ENCODE data around the gene DHRS9. TPM values are rescaled to one million over a fixed set of nuclear protein-coding genes. Genes with fewer than 3 reads are reported as not detected.
"Not testable (repeated sequence)": the region's sequence is repeated elsewhere in the genome, so short reads cannot be mapped to it uniquely, and the experiment has no call there.

DHRS9 gene
- total RNA-seq, 1 donor from 2014 or later = 6.1 TPM

GRCh38 chr2:169049142-169049541 lies 20.2 kb upstream of the DHRS9 start:
- Histone ChIP-seq H3K27ac (no peak overlapping the region), H3K4me1 (no peaks in the 10 kb centered on the region), H3K27me3 (ENCODE audit: low read depth) (no peaks in the 10 kb centered on the region), H3K9me3 (peaks cover under 1% of the 10 kb centered on the region), H3K36me3 (no peaks in the 10 kb centered on the region), H3K4me3 (no peak overlapping the region)
- no peak for DNase-seq
- intact Hi-C loops (cut with DNase I) = no loop called here
- no peak for ATAC-seq
- no peak for TF ChIP-seq CTCF (IDR thresholded peaks at IDR 0.05)

- no peak for DNase-seq
- intact Hi-C loops (cut with DNase I) = no loop called here
- TF ChIP-seq CTCF (IDR thresholded peaks at IDR 0.05) = no peak
- ATAC-seq = no peak
- no peaks in the 10 kb centered on the region for H3K36me3 ChIP-seq
- peaks cover 15% of the 10 kb centered on the region for H3K9me3 ChIP-seq
- no peak overlapping the region for H3K27ac ChIP-seq
- no peaks in the 10 kb centered on the region for H3K27me3 ChIP-seq (ENCODE audit: low read depth)
- H3K4me3 ChIP-seq = no peak overlapping the region
- H3K4me1 ChIP-seq = no peaks in the 10 kb centered on the region
Observed at GRCh38 chr2:169050476-169051240, 18.7 kb upstream of the DHRS9 start.

- H3K4me3 ChIP-seq; H3K4me1 ChIP-seq; ATAC-seq; H3K36me3 ChIP-seq; H3K27ac ChIP-seq; intact Hi-C loops (cut with DNase I); DNase-seq; H3K27me3 ChIP-seq (ENCODE audit: low read depth): not testable (repeated sequence)
- H3K9me3 ChIP-seq = peaks cover 25% of the 10 kb centered on the region
Observed at GRCh38 chr2:169054575-169054974, 14.8 kb upstream of the DHRS9 start.

- ATAC-seq; DNase-seq; H3K36me3 ChIP-seq; H3K4me1 ChIP-seq; intact Hi-C loops (cut with DNase I); H3K4me3 ChIP-seq; H3K27ac ChIP-seq; H3K9me3 ChIP-seq; H3K27me3 ChIP-seq (ENCODE audit: low read depth): not testable (repeated sequence)
Observed at GRCh38 chr2:169064199-169064598, 5.2 kb upstream of the DHRS9 start.

DNA sequence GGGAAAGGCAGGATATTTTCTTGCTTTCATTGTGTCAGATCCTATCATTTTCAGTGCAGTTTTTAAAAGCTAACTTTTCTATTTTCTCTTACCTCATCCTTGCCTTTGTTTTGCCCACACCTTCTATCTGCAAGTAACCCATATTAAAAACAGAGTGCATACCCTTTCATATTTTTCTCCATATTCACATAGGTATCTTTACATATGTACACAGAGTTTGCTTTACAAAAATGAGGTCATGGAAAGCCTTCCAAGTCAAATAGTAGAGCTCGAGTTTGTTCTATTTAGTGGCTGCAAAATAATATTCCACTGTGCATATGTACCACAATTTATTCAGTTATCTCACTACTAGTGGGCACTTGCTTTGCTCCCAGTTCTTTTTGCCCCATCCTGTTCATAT lies 3.9 kb upstream of the DHRS9 start:
- no peak for DNase-seq
- no peaks in the 10 kb centered on the region for H3K4me1 ChIP-seq
- intact Hi-C loops (cut with DNase I) = no loop called here
- TF ChIP-seq CTCF (IDR thresholded peaks at IDR 0.05) = no peak
- no peak for ATAC-seq
- no peaks in the 10 kb centered on the region for H3K27me3 ChIP-seq (ENCODE audit: low read depth)
- no peak overlapping the region for H3K27ac ChIP-seq
- no peak overlapping the region for H3K4me3 ChIP-seq
- H3K9me3 ChIP-seq = no peaks in the 10 kb centered on the region
- H3K36me3 ChIP-seq = no peaks in the 10 kb centered on the region

- Histone ChIP-seq H3K36me3 (no peaks in the 10 kb centered on the region), H3K27ac (no peak overlapping the region), H3K4me3 (no peak overlapping the region), H3K27me3 (ENCODE audit: low read depth) (no peaks in the 10 kb centered on the region), H3K4me1 (no peaks in the 10 kb centered on the region), H3K9me3 (no peaks in the 10 kb centered on the region)
- no peak for ATAC-seq
- no peak for DNase-seq
- intact Hi-C loops (cut with DNase I) = no loop called here
- TF ChIP-seq CTCF (IDR thresholded peaks at IDR 0.05) = no peak
Observed at GRCh38 chr2:169065864-169066517, 3.4 kb upstream of the DHRS9 start.

Measured in lower lobe of right lung (tissue), 2 donors.